ENCODE results near the gene MLC1. TPM values are rescaled to one million over a fixed set of nuclear protein-coding genes. Genes with fewer than 3 reads are reported as not detected.

MLC1 gene
- total and polyA plus RNA-seq, 2 of the 4 experiments (the other 2 are of a cell fraction) = 0.10 TPM; not detected in 1

DNA sequence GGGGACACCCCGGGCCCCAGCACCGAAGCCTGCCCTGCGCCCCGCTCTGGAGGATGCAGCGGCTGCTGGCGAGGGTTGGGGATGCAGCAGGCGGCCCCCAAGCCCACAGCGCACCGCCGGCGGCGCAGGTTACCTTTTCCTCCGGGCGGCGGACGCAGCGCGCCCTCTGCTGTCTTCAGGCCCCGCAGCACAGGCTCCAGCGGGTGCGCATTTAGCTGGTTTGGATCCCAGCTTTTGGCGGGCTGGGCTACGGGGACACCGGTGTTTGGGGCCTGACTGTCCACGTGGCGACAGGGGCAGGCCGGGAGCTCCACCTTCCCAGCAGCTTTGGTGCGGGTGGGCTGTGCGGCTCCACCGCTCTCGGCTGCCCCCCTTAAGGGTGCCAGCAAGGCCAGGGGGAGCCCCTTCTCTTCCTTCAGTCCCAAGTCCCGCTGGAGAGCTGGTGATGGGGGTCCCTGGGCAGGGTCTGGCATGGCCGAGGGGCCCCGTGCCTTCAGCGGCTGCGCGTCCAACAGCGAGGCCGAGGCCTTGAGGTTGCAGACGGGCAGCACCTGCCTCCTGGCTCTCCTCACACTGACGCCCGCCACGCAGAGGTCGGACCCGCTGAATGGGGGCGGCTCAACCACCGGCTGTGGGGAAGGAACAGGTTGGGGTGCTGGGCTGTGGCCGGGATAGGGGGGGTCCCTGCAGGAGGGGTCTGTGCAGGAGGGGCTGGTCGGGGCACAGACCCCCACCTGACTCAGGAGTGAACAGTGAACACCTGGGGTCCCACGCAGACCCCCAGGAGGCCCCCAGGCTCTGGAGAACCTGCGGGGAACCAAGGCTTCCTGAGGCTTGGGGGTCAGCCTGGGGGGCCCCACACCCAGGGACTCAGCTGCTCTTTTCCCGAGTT lies 54.7 kb downstream of the MLC1 start:
- H3K14ac ChIP-seq (replicated peaks; ENCODE audit: low read depth, low read length) = no peak overlapping the region
- peaks cover 24% of the 10 kb centered on the region for H3K27me3 ChIP-seq (ENCODE audit: control insufficient read depth, insufficient read depth, low read length)
- H3K23ac ChIP-seq (ENCODE audit: low read depth, low read length) = no peak overlapping the region
- no peak overlapping the region for H3K4ac ChIP-seq (ENCODE audit: low read depth, low read length)
- no peak overlapping the region for H3K9ac ChIP-seq (ENCODE audit: low read depth, low read length)
- ChIA-PET CTCF (interaction anchor here (0.6 to 1.7 kb wide), 16 partner anchors 11 to 263 kb away, joined by 3 to 12 read pairs (median 3); no protein-coding TSS in a partner anchor), POLR2A (ENCODE audit: unreplicated experiment) (no interaction called here)
- H3K79me1 ChIP-seq (ENCODE audit: low read depth in 1 of 2, low read length in 2 of 2) = no peaks in the 10 kb centered on the region
- H3K9me3 ChIP-seq (ENCODE audit: control insufficient read depth, insufficient read depth, low read length) = no peaks in the 10 kb centered on the region
- in situ Hi-C loops (cut with MboI; ENCODE audit: low sequenced_read_pairs) (loop anchor here (5.0 kb wide), 1 partner anchor 98 kb away; no protein-coding TSS in a partner anchor), dilution Hi-C loops (cut with HindIII; ENCODE audit: low sequenced_read_pairs, unreplicated experiment) (no loop called here), intact Hi-C loops (cut with micrococcal nuclease) (loop anchor here (1.0 kb wide), 1 partner anchor 99 kb away; no protein-coding TSS in a partner anchor)
- H3K4me2 ChIP-seq (ENCODE audit: low read depth, low read length) = no peak overlapping the region
- H4K20me1 ChIP-seq (ENCODE audit: insufficient read depth, low read length) = no peaks in the 10 kb centered on the region
- no peak overlapping the region for H4K8ac ChIP-seq (ENCODE audit: low read depth in 2 of 2, low read length in 2 of 2)
- DNase-seq (peak; percentile 54), ATAC-seq (ENCODE audit: low read depth) (peak; percentile 96)
- H2BK5ac ChIP-seq (ENCODE audit: low read depth, low read length, poor library complexity, severe bottlenecking) = no peak overlapping the region
- no peak overlapping the region for H3K56ac ChIP-seq (ENCODE audit: extremely low read depth, insufficient read depth, low read length)
- no peak overlapping the region for H3K4me3 ChIP-seq (ENCODE audit: insufficient read depth, low read depth, low read length)
- H2AK5ac ChIP-seq (ENCODE audit: low read depth, low read length) = no peak overlapping the region
- no TSS peak for BruUV-seq (replicated peaks)
- H3K36me3 ChIP-seq (ENCODE audit: control insufficient read depth, insufficient read depth, low read length) = no peaks in the 10 kb centered on the region
- H4K5ac ChIP-seq (ENCODE audit: low read depth, low read length) = no peak overlapping the region
- H3K18ac ChIP-seq (ENCODE audit: low read depth, low read length) = no peak overlapping the region
- no peak overlapping the region for H2BK120ac ChIP-seq (ENCODE audit: low read depth, low read length)
- H3K9me1 ChIP-seq (ENCODE audit: insufficient read depth, low read length) = no peaks in the 10 kb centered on the region
- 11% methylated on average over 32 of the region's 52 CpGs; no CpG with 5 or more reads in 1 of the 2 experiments for WGBS, 2 experiments (ENCODE audit: extremely low coverage in 2 of 2, insufficient read length in 1 of 2)
- H2AK9ac ChIP-seq (replicated peaks; ENCODE audit: low read depth, low read length, poor library complexity) = peak overlapping the region; percentile 61
- H2AFZ ChIP-seq (replicated peaks; ENCODE audit: low read length, poor library complexity) = peak overlapping the region; percentile 67
- no peak overlapping the region for H2BK15ac ChIP-seq (ENCODE audit: low read depth, low read length)
- H3K27ac ChIP-seq (ENCODE audit: insufficient read depth, low read length) = no peak overlapping the region
- H2BK20ac ChIP-seq (ENCODE audit: low read depth, low read length) = no peak overlapping the region
- H4K91ac ChIP-seq (ENCODE audit: insufficient read depth, low read depth, low read length) = no peak overlapping the region
- no peaks in the 10 kb centered on the region; the same call in 1 of the 2 replicates for H3K4me1 ChIP-seq (ENCODE audit: control insufficient read depth, insufficient read depth, low read length)
- TF ChIP-seq NFE2L2 (IDR thresholded peaks at IDR 0.05; ENCODE audit: low read depth, low read length) = no peak
- 0 out of 2 replicates have a peak, but pooled peaks have one; percentile 38 for TF ChIP-seq POLR2A (IDR thresholded peaks at IDR 0.05; ENCODE audit: low read depth, low read length)
- TF ChIP-seq MXI1 (IDR thresholded peaks at IDR 0.05; ENCODE audit: borderline replicate concordance, low read depth, low read length) = no peak
- no peak for TF ChIP-seq USF2 (IDR thresholded peaks at IDR 0.05; ENCODE audit: low read depth, low read length)
- TF ChIP-seq CEBPB (IDR thresholded peaks at IDR 0.05; ENCODE audit: low read depth, low read length) = no peak
- TF ChIP-seq BHLHE40 (IDR thresholded peaks at IDR 0.05; ENCODE audit: low read depth, low read length) = no peak
- TF ChIP-seq, protein P1, sequence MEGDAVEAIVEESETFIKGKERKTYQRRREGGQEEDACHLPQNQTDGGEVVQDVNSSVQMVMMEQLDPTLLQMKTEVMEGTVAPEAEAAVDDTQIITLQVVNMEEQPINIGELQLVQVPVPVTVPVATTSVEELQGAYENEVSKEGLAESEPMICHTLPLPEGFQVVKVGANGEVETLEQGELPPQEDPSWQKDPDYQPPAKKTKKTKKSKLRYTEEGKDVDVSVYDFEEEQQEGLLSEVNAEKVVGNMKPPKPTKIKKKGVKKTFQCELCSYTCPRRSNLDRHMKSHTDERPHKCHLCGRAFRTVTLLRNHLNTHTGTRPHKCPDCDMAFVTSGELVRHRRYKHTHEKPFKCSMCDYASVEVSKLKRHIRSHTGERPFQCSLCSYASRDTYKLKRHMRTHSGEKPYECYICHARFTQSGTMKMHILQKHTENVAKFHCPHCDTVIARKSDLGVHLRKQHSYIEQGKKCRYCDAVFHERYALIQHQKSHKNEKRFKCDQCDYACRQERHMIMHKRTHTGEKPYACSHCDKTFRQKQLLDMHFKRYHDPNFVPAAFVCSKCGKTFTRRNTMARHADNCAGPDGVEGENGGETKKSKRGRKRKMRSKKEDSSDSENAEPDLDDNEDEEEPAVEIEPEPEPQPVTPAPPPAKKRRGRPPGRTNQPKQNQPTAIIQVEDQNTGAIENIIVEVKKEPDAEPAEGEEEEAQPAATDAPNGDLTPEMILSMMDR (conservative IDR thresholded peaks at IDR 0.05; ENCODE audit: low read depth, low read length) = peak; percentile 95
- no peak for TF ChIP-seq FOS (IDR thresholded peaks at IDR 0.05; ENCODE audit: low read depth, low read length)
- no peak for TF ChIP-seq CHD1 (IDR thresholded peaks at IDR 0.05; ENCODE audit: low read depth, low read length)
- TF ChIP-seq RFX5 (IDR thresholded peaks at IDR 0.05; ENCODE audit: low read depth, low read length) = no peak
- no peak for TF ChIP-seq MAFK (IDR thresholded peaks at IDR 0.05; ENCODE audit: low read depth, low read length)
- TF ChIP-seq SMC3 (IDR thresholded peaks at IDR 0.05; ENCODE audit: low read depth, low read length) = peak; percentile 98
- no peak for TF ChIP-seq ELK1 (IDR thresholded peaks at IDR 0.05; ENCODE audit: borderline replicate concordance, low read depth, low read length)
- peak; percentile 57; the same call in 1 of the 2 replicates for TF ChIP-seq MAZ (IDR thresholded peaks at IDR 0.05; ENCODE audit: borderline replicate concordance, low read depth, low read length)
